Activated T-cell treated with anti-CD3 and anti-CD28 coated beads, Interleukin-2, amount 50 U/mL, for 72 hours (primary cell): ENCODE results near the gene PCNT. TPM values are rescaled to one million over a fixed set of nuclear protein-coding genes. Genes with fewer than 3 reads are reported as not detected.

Source experiments
- ATAC-seq, 2 donors: fragments of 150-1000 bp; cut with Tn5 transposase; replicated peaks in 1 of 2; 2 replicates each; pipeline ENCODE4 v1.10.0; 2021; ENCODE audit warnings: moderate library complexity in 2 of 2, mild to moderate bottlenecking in 1 of 2
- DNase-seq, 2 donors: peaks; one replicate each; pipeline ENCODE4 v3.0.0; 2021 to 2022; ENCODE audit warnings: mixed read lengths in 1 of 2
- H3K27ac Mint-ChIP-seq: one replicate; pipeline ENCODE4 v1.8.0; 2022; ENCODE audit warnings: mild to moderate bottlenecking, moderate library complexity, mixed read lengths
- H3K27me3 Mint-ChIP-seq: one replicate; pipeline ENCODE4 v1.8.0; 2022; ENCODE audit warnings: low read depth, mixed read lengths
- H3K36me3 Mint-ChIP-seq, 2 donors: one replicate each; pipeline ENCODE4 v1.8.0; 2022; ENCODE audit warnings: mixed read lengths in 2 of 2, mild to moderate bottlenecking in 1 of 2; ENCODE audit not compliant: insufficient read depth in 2 of 2
- H3K4me1 Mint-ChIP-seq: one replicate; pipeline ENCODE4 v1.8.0; 2022; ENCODE audit warnings: low read depth, mixed read lengths
- H3K4me3 Mint-ChIP-seq, 2 donors: one replicate each; pipeline ENCODE4 v1.8.0; 2022; ENCODE audit warnings: mild to moderate bottlenecking in 2 of 2, mixed read lengths in 2 of 2, moderate library complexity in 2 of 2
- H3K9me3 Mint-ChIP-seq, 2 donors: one replicate each; pipeline ENCODE4 v1.8.0; 2022; ENCODE audit warnings: mixed read lengths in 2 of 2
- total RNA-seq, 2 donors: library from RNA; stranded (reverse); gene quantifications; one replicate each; pipeline ENCODE4 v1.2.3, GENCODE V29; 2022

The PCNT gene
- total RNA-seq, 2 donors from 2014 or later: 69.6 to 83.5 TPM

- H3K36me3 Mint-ChIP-seq: peaks cover 5 to 17% of the 10 kb centered on the region in 2 donors
- H3K9me3 Mint-ChIP-seq: no peaks in the 10 kb centered on the region
- DNase-seq (no peak), ATAC-seq (no peak)
- H3K4me3 Mint-ChIP-seq: no peak overlapping the region
- H3K27me3 Mint-ChIP-seq: no peaks in the 10 kb centered on the region
- H3K4me1 Mint-ChIP-seq: no peaks in the 10 kb centered on the region
- no peak overlapping the region for H3K27ac Mint-ChIP-seq
Measured at GRCh38 chr21:46350981-46351380, 27.0 kb downstream of the PCNT start.

- Mint-ChIP-seq H3K4me1 (no peaks in the 10 kb centered on the region), H3K36me3 (peaks cover 3 to 15% of the 10 kb centered on the region in 2 donors), H3K4me3 (no peak overlapping the region), H3K27ac (no peak overlapping the region), H3K27me3 (no peaks in the 10 kb centered on the region), H3K9me3 (no peaks in the 10 kb centered on the region)
- ATAC-seq: no peak
- DNase-seq: no peak
Measured at GRCh38 chr21:46351476-46352163, 27.7 kb downstream of the PCNT start.

GRCh38 chr21:46352164-46352515, 28.2 kb downstream of the PCNT start:
- H3K27me3 Mint-ChIP-seq: no peaks in the 10 kb centered on the region
- ATAC-seq: no peak
- no peaks in the 10 kb centered on the region for H3K4me1 Mint-ChIP-seq
- no peak overlapping the region for H3K27ac Mint-ChIP-seq
- no peaks in the 10 kb centered on the region for H3K9me3 Mint-ChIP-seq
- H3K36me3 Mint-ChIP-seq: peaks cover 2 to 14% of the 10 kb centered on the region in 2 donors
- H3K4me3 Mint-ChIP-seq: no peak overlapping the region
- no peak for DNase-seq

GRCh38 chr21:46352913-46353312, 29.0 kb downstream of the PCNT start:
- no peaks in the 10 kb centered on the region for H3K9me3 Mint-ChIP-seq
- H3K4me3 Mint-ChIP-seq: no peak overlapping the region
- no peaks in the 10 kb centered on the region for H3K27me3 Mint-ChIP-seq
- no peak overlapping the region for H3K27ac Mint-ChIP-seq
- H3K36me3 Mint-ChIP-seq: peaks cover 4 to 11% of the 10 kb centered on the region in 2 donors
- ATAC-seq (no peak), DNase-seq (no peak)
- no peaks in the 10 kb centered on the region for H3K4me1 Mint-ChIP-seq

GRCh38 chr21:46354046-46354445, 30.1 kb downstream of the PCNT start:
- H3K4me3 Mint-ChIP-seq: no peak overlapping the region
- DNase-seq (no peak), ATAC-seq (no peak)
- H3K27me3 Mint-ChIP-seq: no peaks in the 10 kb centered on the region
- no peaks in the 10 kb centered on the region for H3K9me3 Mint-ChIP-seq
- H3K4me1 Mint-ChIP-seq: no peaks in the 10 kb centered on the region
- H3K27ac Mint-ChIP-seq: no peak overlapping the region
- peaks cover 5 to 14% of the 10 kb centered on the region in 2 donors for H3K36me3 Mint-ChIP-seq

- no peaks in the 10 kb centered on the region for H3K9me3 Mint-ChIP-seq
- no peak overlapping the region for H3K27ac Mint-ChIP-seq
Measured at GRCh38 chr21:46354518-46354917, 30.6 kb downstream of the PCNT start.

GRCh38 chr21:46355161-46356004, 31.4 kb downstream of the PCNT start:
- Mint-ChIP-seq H3K36me3 (peaks cover 5 to 8% of the 10 kb centered on the region in 2 donors), H3K27ac (no peak overlapping the region), H3K4me3 (no peak overlapping the region), H3K9me3 (no peaks in the 10 kb centered on the region), H3K4me1 (no peaks in the 10 kb centered on the region), H3K27me3 (no peaks in the 10 kb centered on the region)
- ATAC-seq: peak; percentile 43 to 57
- DNase-seq: peak in 1 of 2 donors; percentile 11

More at GRCh38 chr21:46354518-46354917, 30.6 kb downstream of the PCNT start:
- ATAC-seq: no peak
- Mint-ChIP-seq H3K27me3 (no peaks in the 10 kb centered on the region), H3K4me1 (no peaks in the 10 kb centered on the region), H3K4me3 (no peak overlapping the region), H3K36me3 (peaks cover 5 to 11% of the 10 kb centered on the region in 2 donors)
- DNase-seq: no peak

- peaks cover 7 to 11% of the 10 kb centered on the region in 2 donors for H3K36me3 Mint-ChIP-seq
- no peaks in the 10 kb centered on the region for H3K4me1 Mint-ChIP-seq
- H3K9me3 Mint-ChIP-seq: no peaks in the 10 kb centered on the region
- H3K27me3 Mint-ChIP-seq: no peaks in the 10 kb centered on the region
- H3K27ac Mint-ChIP-seq: no peak overlapping the region
- no peak for ATAC-seq
- no peak for DNase-seq
- H3K4me3 Mint-ChIP-seq: no peak overlapping the region
Measured at GRCh38 chr21:46356005-46356338, 32.0 kb downstream of the PCNT start.

GRCh38 chr21:46356494-46357334, 32.8 kb downstream of the PCNT start:
- Mint-ChIP-seq H3K27ac (no peak overlapping the region), H3K9me3 (no peaks in the 10 kb centered on the region), H3K27me3 (no peaks in the 10 kb centered on the region), H3K36me3 (peaks cover 7 to 11% of the 10 kb centered on the region in 2 donors), H3K4me3 (no peak overlapping the region), H3K4me1 (no peaks in the 10 kb centered on the region)
- ATAC-seq (no peak), DNase-seq (no peak)

GRCh38 chr21:46357335-46357604, 33.3 kb downstream of the PCNT start:
- no peak overlapping the region for H3K27ac Mint-ChIP-seq
- H3K4me1 Mint-ChIP-seq: peaks cover 4% of the 10 kb centered on the region
- ATAC-seq (no peak), DNase-seq (no peak)
- no peaks in the 10 kb centered on the region for H3K9me3 Mint-ChIP-seq
- H3K27me3 Mint-ChIP-seq: no peaks in the 10 kb centered on the region
- no peak overlapping the region for H3K4me3 Mint-ChIP-seq
- H3K36me3 Mint-ChIP-seq: peaks cover 7 to 11% of the 10 kb centered on the region in 2 donors

GRCh38 chr21:46357684-46358425, 33.9 kb downstream of the PCNT start:
- H3K27ac Mint-ChIP-seq: no peak overlapping the region
- no peaks in the 10 kb centered on the region for H3K9me3 Mint-ChIP-seq
- no peaks in the 10 kb centered on the region for H3K27me3 Mint-ChIP-seq
- peaks cover 8 to 13% of the 10 kb centered on the region in 2 donors for H3K36me3 Mint-ChIP-seq
- H3K4me1 Mint-ChIP-seq: peaks cover 4% of the 10 kb centered on the region
- no peak for ATAC-seq
- no peak overlapping the region for H3K4me3 Mint-ChIP-seq
- no peak for DNase-seq

GRCh38 chr21:46361176-46361575, 37.2 kb downstream of the PCNT start:
- DNase-seq (no peak), ATAC-seq (no peak)
- H3K36me3 Mint-ChIP-seq: peaks cover 8 to 16% of the 10 kb centered on the region in 2 donors
- no peak overlapping the region for H3K27ac Mint-ChIP-seq
- H3K4me1 Mint-ChIP-seq: peaks cover 4% of the 10 kb centered on the region
- H3K9me3 Mint-ChIP-seq: no peaks in the 10 kb centered on the region
- no peak overlapping the region for H3K4me3 Mint-ChIP-seq
- no peaks in the 10 kb centered on the region for H3K27me3 Mint-ChIP-seq
